DOHH2 (cell line): ENCODE data around the gene DPH7.

ENCODE experiments used
- CTCF ChIP-seq: fragments of 200-600 bp; sonication (generic); IDR thresholded peaks from one replicate; pipeline ENCODE4 v1.5.1; 2014; ENCODE audit warnings: antibody characterized with exemption, mild to moderate bottlenecking, low read depth, low read length; ENCODE audit not compliant: poor library complexity, severe bottlenecking
- EZH2phosphoT487 ChIP-seq: fragments of 200-600 bp; sonication (generic); IDR thresholded peaks from 2 replicates; pipeline ENCODE4 v1.6.1; 2017; ENCODE audit warnings: borderline replicate concordance, mild to moderate bottlenecking, antibody characterized with exemption, low read length, moderate library complexity, mixed read lengths

- TF ChIP-seq CTCF = no peak
- TF ChIP-seq EZH2phosphoT487 = no peak
Observed at GRCh38 chr9:137607141-137607857, 28.6 kb upstream of the DPH7 start.
